BE2C (cell line): ENCODE results near the gene KIAA0930.

ENCODE experiments used
- DNase-seq: peaks from one replicate; pipeline ENCODE4 v3.0.0-alpha.2; 2020
- H3K27me3 ChIP-seq: fragments of 250-450 bp; sonication (Bioruptor Pico); 2 replicates; pipeline ENCODE4 v1.5.1; 2020; ENCODE audit warnings: mild to moderate bottlenecking
- H3K36me3 ChIP-seq: fragments of 250-450 bp; sonication (Bioruptor Pico); 2 replicates; pipeline ENCODE4 v1.5.1; 2020; ENCODE audit warnings: mild to moderate bottlenecking
- H3K4me1 ChIP-seq: fragments of 250-450 bp; sonication (Bioruptor Pico); 2 replicates; pipeline ENCODE4 v1.5.1; 2020
- H3K4me3 ChIP-seq: 2 replicates; pipeline ENCODE4 v1.5.1; 2011; ENCODE audit warnings: low read depth, low read length
- H3K9me3 ChIP-seq: fragments of 250-450 bp; sonication (Bioruptor Pico); 2 replicates; pipeline ENCODE4 v1.5.1; 2020
- TF ChIP-seq, protein P1 (sequence below): IDR thresholded peaks from 2 replicates; pipeline ENCODE4 v1.5.1; 2012; ENCODE audit warnings: mild to moderate bottlenecking, low read depth, low read length

The KIAA0930 gene

DNA sequence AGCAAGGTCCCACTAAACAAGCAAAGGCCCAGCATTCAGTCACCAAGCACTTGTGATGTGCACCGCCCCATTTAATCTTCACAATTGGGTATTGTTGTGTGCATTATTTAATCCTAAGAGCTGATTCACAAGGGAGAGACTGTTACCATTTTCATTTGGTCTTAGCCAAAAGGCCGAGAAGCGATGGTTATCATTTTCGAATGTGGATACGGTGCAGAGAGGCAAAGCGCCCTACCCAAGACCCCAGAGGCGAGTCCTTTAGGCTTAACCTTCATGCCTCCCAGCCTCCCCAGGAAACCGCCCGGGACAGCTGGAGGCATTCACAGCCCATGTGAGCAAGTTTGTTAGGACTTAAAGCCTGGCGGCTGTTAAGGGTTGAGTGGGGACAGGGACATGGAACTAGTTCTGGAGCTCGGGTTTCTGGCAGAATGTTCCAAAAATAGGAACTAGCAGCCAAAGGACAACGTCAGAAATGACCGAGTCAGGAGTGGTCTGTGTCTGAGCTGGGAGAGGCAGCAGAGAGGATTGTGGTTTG is 31.0 kb upstream of the KIAA0930 start:
- H3K36me3 ChIP-seq: no peaks in the 10 kb centered on the region
- no peaks in the 10 kb centered on the region for H3K4me1 ChIP-seq
- TF ChIP-seq, protein P1, sequence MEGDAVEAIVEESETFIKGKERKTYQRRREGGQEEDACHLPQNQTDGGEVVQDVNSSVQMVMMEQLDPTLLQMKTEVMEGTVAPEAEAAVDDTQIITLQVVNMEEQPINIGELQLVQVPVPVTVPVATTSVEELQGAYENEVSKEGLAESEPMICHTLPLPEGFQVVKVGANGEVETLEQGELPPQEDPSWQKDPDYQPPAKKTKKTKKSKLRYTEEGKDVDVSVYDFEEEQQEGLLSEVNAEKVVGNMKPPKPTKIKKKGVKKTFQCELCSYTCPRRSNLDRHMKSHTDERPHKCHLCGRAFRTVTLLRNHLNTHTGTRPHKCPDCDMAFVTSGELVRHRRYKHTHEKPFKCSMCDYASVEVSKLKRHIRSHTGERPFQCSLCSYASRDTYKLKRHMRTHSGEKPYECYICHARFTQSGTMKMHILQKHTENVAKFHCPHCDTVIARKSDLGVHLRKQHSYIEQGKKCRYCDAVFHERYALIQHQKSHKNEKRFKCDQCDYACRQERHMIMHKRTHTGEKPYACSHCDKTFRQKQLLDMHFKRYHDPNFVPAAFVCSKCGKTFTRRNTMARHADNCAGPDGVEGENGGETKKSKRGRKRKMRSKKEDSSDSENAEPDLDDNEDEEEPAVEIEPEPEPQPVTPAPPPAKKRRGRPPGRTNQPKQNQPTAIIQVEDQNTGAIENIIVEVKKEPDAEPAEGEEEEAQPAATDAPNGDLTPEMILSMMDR: no peak
- DNase-seq: no peak
- H3K4me3 ChIP-seq: no peak overlapping the region
- no peaks in the 10 kb centered on the region for H3K9me3 ChIP-seq
- no peaks in the 10 kb centered on the region for H3K27me3 ChIP-seq

DNA sequence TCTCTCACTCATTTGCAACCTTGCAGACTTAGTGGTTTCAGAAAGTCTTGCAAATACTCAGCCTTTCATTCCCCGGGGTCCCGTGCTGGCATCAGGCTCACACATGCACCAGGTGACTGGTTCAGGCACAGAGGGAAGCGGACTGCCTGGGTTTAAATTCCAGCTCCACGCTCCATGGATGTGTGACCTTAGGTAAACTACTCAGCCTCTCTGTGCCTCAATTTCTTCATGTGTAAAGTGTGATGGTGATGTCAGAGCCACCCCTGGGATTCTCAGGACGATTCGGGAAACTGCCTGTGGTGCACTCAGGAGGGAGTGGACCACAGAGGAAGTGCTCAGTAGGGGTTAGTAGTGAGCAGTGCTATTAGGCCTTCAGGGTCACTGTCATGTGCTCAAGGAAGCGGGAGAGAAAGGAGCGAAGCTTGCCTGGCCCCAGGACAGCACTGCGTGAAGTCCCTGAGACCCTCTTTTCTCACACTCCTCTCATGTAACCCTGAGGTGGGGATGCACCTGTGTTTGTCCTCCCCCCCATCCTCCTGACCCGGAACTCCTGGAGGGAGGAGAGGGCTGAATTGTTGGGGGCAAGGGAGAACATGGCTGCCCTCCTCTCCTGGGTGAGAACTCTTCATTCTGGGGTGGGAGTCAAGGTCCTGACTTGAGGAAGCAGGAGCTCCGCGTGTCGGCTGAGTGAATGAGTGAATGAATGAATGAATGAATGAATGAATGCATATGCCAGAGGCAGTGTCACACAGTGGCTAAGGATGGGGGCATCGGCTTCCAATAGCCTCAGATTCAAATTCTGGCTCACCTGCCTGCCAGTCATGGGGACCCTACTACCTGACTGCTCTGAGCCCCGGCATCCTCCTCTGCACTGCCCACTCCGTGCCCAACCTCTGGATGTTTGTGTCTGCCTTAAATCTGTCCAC is 29.7 kb upstream of the KIAA0930 start:
- no peaks in the 10 kb centered on the region for H3K9me3 ChIP-seq
- TF ChIP-seq, protein P1: no peak
- no peak overlapping the region for H3K4me3 ChIP-seq
- DNase-seq: no peak
- H3K36me3 ChIP-seq: no peaks in the 10 kb centered on the region
- H3K4me1 ChIP-seq: no peaks in the 10 kb centered on the region
- no peaks in the 10 kb centered on the region for H3K27me3 ChIP-seq

DNA sequence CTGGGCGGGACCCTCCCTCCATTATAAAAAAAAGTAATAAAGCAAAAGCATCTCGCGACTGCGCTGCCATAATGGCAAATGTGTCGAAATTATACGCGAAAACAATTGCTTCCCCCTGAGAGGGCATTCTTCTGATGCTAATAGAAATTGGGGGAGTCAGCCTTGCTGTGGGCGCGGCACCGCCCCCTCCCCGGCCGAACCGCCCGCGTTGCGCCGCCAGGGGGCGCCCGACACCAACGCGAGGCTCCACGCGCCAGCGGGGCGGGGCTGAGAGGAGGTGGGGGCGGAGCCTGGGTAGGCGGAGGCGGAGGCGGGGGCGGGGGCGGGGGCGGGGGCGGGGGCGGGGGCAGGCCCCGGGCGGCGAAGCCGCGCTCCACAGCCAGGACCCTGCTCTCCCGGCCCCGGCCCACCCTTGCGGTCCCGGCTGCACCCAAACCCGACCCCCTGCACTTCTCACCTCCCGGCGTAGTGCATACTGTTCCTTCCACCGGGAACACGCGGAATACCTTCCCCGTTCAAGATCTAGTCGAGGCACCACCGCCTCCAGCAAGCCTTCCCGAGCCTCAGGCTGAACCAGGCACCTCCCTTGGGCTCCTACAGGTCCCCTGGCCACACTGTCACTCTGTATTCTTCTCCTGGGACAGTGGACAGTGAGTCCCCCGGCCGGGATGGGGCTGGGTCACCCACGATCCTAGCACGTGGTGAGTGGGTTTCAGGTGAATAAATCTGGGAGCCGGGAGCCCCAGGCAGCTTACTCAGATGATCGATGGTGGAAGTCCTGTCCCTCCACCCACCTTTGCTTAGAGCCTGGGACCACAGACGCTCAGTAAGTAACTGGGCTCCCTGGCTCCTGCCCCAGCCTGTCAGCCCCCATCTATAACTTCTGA is 28.5 kb upstream of the KIAA0930 start:
- Histone ChIP-seq H3K36me3 (no peaks in the 10 kb centered on the region), H3K9me3 (no peaks in the 10 kb centered on the region), H3K4me3 (peak overlapping the region; percentile 74), H3K27me3 (no peaks in the 10 kb centered on the region), H3K4me1 (no peaks in the 10 kb centered on the region)
- TF ChIP-seq, protein P1: peak; percentile 65
- peak; percentile 93 for DNase-seq

- peak; percentile 73 for DNase-seq
- H3K27me3 ChIP-seq: no peaks in the 10 kb centered on the region
These were observed 27.7 kb upstream of the KIAA0930 start for GRCh38 chr22:45268167-45268957.

GRCh38 chr22:45265535-45265934 is 24.8 kb upstream of the KIAA0930 start:
- no peak overlapping the region for H3K4me3 ChIP-seq
- H3K9me3 ChIP-seq: no peaks in the 10 kb centered on the region
- DNase-seq: no peak
- TF ChIP-seq, protein P1: no peak
- H3K4me1 ChIP-seq: peaks cover 14% of the 10 kb centered on the region
- H3K36me3 ChIP-seq: no peaks in the 10 kb centered on the region
- no peaks in the 10 kb centered on the region for H3K27me3 ChIP-seq

More at GRCh38 chr22:45268167-45268957, 27.7 kb upstream of the KIAA0930 start:
- Histone ChIP-seq H3K4me3 (peak overlapping the region; percentile 74), H3K4me1 (peaks cover 3% of the 10 kb centered on the region; the same call in 1 of the 2 replicates), H3K36me3 (no peaks in the 10 kb centered on the region), H3K9me3 (no peaks in the 10 kb centered on the region)
- TF ChIP-seq, protein P1: no peak
